Right renal pelvis (tissue), 4 donors: ENCODE measurements around the gene ZNF98. TPM values are rescaled to one million over a fixed set of nuclear protein-coding genes. Genes with fewer than 3 reads are reported as not detected.
A peak's percentile ranks its signal among the peaks of the same experiment; 100 is the strongest.

Source experiments
- DNase-seq, 4 donors: peaks; one replicate each; pipeline ENCODE4 v3.0.0-alpha.2; 2013; ENCODE audit warnings: low read depth in 4 of 4, low spot score in 3 of 4, missing footprints in 1 of 4
- polyA plus RNA-seq, 4 donors: library from polyadenylated mRNA; unstranded; fragments of 120-200 nt; gene quantifications; one replicate each; pipeline ENCODE4 v1.2.1, GENCODE V29; 2013; ENCODE audit not compliant: insufficient read length in 4 of 4

ZNF98 gene
- 1 to 10 TPM; 1.3 to 6.9 (median 4.2) TPM for polyA plus RNA-seq

DNA sequence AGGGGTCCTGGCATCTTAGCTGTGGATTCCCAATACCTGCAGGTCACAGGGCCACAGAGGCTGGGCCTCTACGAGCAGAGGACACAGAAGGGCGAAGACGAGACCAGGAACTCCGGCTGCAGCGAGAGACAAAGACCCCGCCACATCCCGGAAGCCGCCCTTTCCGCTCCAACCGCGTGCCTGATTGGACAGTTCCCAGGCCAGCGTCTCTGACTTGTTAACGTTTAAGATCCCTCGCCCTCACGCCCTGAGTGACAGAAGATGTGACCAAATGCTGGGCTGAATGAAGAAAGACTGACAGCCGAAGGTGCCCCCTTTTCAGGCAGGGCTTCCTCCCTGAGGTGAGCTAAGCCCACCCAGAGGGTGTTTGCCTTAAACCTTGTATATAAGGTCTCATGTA lies at the start of gene ZNF98:
ZNF98 (minus strand) TSS at position 136 of the 400 bp plus-strand sequence; CDS start at position 14, 122 bp downstream.
- peak in 1 of 4 donors; percentile 55 for DNase-seq

DNA sequence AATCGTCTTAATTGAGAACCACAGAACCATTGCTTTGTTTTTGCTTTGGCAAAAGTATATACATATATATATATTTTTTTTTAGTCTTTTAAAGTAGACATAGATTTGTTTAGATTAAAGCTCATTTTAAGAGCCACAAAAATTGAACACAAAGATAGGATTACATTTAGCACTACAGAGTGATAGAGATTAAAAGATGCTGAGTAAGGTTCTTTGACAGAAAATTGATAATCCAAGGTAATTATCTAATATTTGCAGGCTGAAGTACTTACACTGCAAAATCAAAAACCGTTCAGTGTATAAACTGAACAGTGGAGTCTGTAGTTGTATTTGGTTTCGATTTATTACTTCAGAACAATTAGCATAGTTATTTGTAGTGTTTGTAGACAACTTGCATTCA lies 24.5 kb upstream of the ZNF98 start:
- no peak for DNase-seq

DNA sequence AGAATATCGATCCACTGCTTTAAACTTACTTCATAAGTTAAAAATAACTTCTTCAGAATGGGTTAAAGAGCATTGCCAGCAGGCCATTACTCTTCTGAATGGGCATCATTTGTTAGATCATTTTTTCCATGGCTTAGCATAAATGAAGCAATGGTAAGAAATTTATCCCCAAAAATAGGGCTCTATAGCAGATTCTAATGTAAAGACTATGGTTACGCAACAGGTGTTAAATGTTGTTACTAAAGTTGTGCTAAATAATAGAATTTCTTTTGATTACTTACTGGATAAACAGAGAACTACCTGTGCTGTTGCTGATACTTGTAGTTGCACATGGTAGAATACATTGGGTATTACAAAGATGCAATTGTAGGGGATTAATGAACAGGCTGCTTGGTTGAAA lies 15.9 kb upstream of the ZNF98 start:
- no peak for DNase-seq

DNA sequence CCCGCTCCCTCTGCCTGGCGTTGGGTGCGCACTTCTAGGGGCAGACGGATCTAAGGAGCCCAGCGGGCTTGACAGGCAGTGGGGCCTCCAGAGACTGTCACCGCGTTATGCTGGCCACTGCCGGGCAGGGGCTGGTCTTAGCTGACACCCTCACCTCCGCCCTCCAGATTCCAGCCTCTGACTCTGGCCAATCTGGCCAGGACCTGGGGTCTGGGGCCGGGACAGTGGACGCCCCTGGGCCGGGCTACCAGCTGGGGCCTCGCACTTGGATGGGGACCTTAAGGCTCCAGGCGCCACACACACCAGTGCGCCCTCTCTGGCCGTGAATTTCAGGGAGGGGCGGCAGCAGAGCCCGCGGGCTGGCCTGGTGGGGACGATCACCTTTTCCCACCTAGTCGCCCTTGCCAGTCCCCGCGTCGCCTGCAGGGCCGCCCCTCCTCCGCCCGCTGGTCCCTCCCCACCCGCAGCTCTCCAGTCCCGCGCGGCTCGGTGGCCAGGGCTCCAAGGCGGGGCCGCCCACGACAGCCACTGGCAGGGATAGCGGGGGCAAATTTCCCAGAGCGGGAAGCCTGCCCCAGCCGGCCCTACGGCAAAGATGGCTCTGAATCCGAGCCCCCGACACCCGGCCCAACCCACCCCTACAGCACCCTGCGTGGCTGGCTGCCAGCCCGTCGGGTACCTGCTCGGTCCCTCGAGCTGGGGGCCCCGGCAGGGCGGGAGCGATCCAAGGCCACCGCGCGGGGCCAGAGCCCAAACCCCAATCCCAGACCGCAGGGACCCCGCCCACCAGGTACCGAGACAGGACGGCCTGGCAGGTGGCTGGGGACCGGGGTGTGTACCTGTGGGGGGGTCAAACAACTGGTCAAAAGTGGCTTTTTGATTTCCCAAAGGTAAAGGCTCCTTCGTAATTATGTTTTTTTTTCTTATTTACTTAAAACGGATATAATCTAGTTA lies 6.1 kb upstream of the ZNF98 start:
- DNase-seq = peak in 1 of 4 donors; percentile 11

DNA sequence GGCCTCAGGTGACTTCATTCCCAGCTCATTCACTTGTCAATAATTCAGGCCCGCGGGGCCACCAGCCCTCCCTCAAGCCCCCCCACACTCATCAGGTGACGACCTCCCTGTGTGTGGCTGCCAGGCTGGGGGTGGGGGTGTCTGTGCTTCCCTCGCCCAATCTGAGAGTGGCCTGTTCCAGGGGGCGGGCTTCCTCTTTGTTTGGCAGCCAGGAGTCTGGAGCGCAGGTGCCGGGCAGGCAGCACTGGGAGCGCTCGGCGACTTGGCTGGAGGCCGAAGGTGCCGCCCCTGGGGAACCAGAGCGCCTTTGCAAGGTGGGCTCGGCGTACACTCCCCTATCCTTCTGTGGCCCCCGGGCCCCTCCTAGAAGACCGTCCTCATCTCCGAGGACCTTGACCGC lies 5.4 kb upstream of the ZNF98 start:
- DNase-seq = peak in 1 of 4 donors; percentile 5

DNA sequence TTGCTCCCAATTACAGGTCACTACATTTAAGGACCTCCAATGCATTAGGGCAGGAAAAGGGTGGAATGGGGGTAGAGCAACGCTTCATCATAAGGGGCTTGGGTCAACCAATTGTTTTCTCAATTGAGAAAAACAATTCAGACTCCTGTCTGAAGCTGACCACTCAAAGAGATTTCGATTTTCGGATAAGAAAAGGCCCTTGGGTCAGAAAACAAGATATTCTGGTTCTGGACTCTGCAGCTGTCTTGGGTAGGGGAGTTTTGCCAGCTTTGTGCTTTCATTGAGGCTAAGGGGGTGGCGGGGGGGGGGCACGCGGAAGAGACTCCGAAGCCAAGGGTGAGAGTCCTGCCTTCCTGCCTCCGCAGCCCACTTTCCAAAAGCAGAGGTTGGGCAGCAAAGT lies 4.8 kb upstream of the ZNF98 start:
- no peak for DNase-seq

DNA sequence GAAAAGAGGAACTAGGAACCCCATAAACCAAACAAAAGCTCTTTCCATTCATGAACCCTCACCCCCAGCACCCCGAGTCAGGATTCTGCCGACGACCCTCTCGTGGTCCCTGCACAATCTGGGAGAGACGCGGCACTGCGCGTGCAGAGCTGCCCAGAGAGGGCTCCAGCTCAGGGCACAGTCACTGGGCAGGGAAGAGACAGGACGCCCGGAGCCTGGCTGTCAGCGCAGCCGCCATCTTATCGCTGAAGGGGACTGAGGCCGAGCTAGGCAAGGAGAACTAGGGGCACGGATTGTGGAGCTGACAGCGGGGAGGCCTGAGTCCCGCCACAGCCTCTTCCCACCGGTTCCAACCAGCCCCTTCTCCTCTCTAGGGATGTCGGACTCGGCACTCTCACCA lies 349 bp downstream of the ZNF98 start:
- DNase-seq = no peak

DNA sequence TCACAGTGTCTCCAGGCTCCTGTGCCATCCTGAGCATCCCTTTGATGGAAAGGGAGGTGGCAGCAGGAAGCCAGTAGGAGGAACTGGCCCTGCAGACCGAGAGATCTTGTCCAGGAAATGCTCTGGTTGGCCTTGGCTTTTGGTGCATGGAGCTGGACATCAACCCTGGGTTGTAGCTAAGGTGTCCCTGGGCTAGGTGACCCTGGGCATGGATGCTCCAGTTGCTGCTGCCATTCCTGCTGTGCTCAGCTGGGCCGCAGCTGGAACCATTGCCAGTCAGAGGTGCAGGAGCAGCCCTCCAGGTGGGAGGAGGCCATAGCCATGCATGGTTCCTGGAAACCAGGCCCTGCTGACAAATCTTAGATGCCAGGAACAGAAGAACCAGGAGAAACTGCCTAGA lies 67.5 kb downstream of the ZNF98 start:
- no peak for DNase-seq

Other genes starting within 250 kb of the ZNF98 start
- gene ZNF676, start 225.4 kb downstream of the ZNF98 start, polyA plus RNA-seq = 1 to 10 TPM in 2 of 4 donors, under 1 TPM in 2; 0.39 to 4.1 (median 1.00) TPM
- gene ZNF729, start 135.9 kb downstream of the ZNF98 start, polyA plus RNA-seq = 1 to 10 TPM in 1 of 4 donors, under 1 TPM in 3; 0.36 to 2.3 (median 0.70) TPM
- gene ZNF492, start 212.0 kb upstream of the ZNF98 start, polyA plus RNA-seq = 1 to 10 TPM; 2.4 to 3.5 (median 2.9) TPM